Common myeloid progenitor, CD34-positive (primary cell): ENCODE data around the gene ADI1.
A peak's percentile ranks its signal among the peaks of the same experiment; 100 is the strongest.

Experiments used
- CTCF ChIA-PET: fragments of 350-600 bp; sonication (Branson Sonifier 250); formaldehyde crosslinking; loops from one replicate; lab custom pipeline; 2021; ENCODE audit warnings: antibody characterized with exemption; lab: Charles Lee
- POLR2A ChIA-PET: fragments of 350-600 bp; sonication (Branson Sonifier 250); formaldehyde crosslinking; loops from one replicate; lab custom pipeline; 2021; ENCODE audit warnings: antibody characterized with exemption; lab: Charles Lee
- DNase-seq, 3 donors: peaks; one replicate each; pipeline versions ENCODE4 v3.0.0 to v3.0.0-alpha.2; 2013
- H3K27ac ChIP-seq, 2 experiments: 1 replicate in 1 of 2; 2 replicates in 1 of 2; pipeline ENCODE4 v1.7.0; 2013; ENCODE audit warnings: inconsistent platforms in 2 of 2, low read length in 2 of 2, mild to moderate bottlenecking in 2 of 2, low read depth in 1 of 2, moderate library complexity in 1 of 2; ENCODE audit not compliant: severe bottlenecking in 2 of 2, insufficient read depth in 1 of 2, poor library complexity in 1 of 2
- H3K27me3 ChIP-seq, 5 experiments: replicated peaks in 2 of 5; 1 replicate in 3 of 5; 2 replicates in 2 of 5; pipeline versions ENCODE4 v1.6.1 to v1.7.0; 2013; ENCODE audit warnings: low read length in 4 of 5, mild to moderate bottlenecking in 2 of 5, moderate library complexity in 2 of 5, inconsistent platforms in 1 of 5; ENCODE audit not compliant: insufficient read depth in 5 of 5, control insufficient read depth in 4 of 5
- H3K36me3 ChIP-seq, 4 experiments: 1 replicate in 2 of 4; 2 replicates in 2 of 4; pipeline versions ENCODE4 v1.6.1 to v1.7.0; 2013; ENCODE audit warnings: low read length in 3 of 4, control low read depth in 1 of 4, mild to moderate bottlenecking in 1 of 4; ENCODE audit not compliant: control insufficient read depth in 4 of 4, insufficient read depth in 4 of 4
- H3K4me1 ChIP-seq, 4 experiments: 1 replicate in 3 of 4; 2 replicates in 1 of 4; pipeline versions ENCODE4 v1.6.1 to v1.7.1; 2013; ENCODE audit warnings: low read length in 3 of 4, mild to moderate bottlenecking in 3 of 4, control low read depth in 1 of 4, inconsistent platforms in 1 of 4, moderate library complexity in 1 of 4; ENCODE audit not compliant: control insufficient read depth in 4 of 4, insufficient read depth in 4 of 4; ENCODE audit errors: control extremely low read depth in 1 of 4
- H3K4me3 ChIP-seq, 7 experiments: 1 replicate in 4 of 7; 2 replicates in 3 of 7; pipeline versions ENCODE4 v1.5.1 to v1.7.0; 2013; ENCODE audit warnings: mild to moderate bottlenecking in 7 of 7, low read length in 6 of 7, moderate library complexity in 6 of 7, inconsistent platforms in 2 of 7, low read depth in 2 of 7, control low read depth in 1 of 7; ENCODE audit not compliant: insufficient read depth in 4 of 7, control insufficient read depth in 1 of 7; ENCODE audit errors: extremely low read depth in 1 of 7
- H3K9me3 ChIP-seq, 5 experiments: 1 replicate in 4 of 5; 2 replicates in 1 of 5; pipeline versions ENCODE4 v1.6.1 to v1.7.1; 2013; ENCODE audit warnings: low read length in 4 of 5, mild to moderate bottlenecking in 2 of 5, inconsistent platforms in 1 of 5, low read depth in 1 of 5, moderate library complexity in 1 of 5; ENCODE audit not compliant: control insufficient read depth in 4 of 5, insufficient read depth in 2 of 5; ENCODE audit errors: control extremely low read depth in 1 of 5
- WGBS: methylation state at CpG from one replicate; pipeline ENCODE4 v1.1.5; 2013; ENCODE audit not compliant: insufficient coverage; 5-methylcytosine and 5-hydroxymethylcytosine counted together

Gene ADI1

GRCh38 chr2:3529316-3530025 lies 10.1 kb upstream of the ADI1 start:
- ChIA-PET CTCF (no interaction called here), POLR2A (no interaction called here)
- no peak for DNase-seq
- WGBS = 97% methylated on average over 14 of the region's 24 CpGs
- Histone ChIP-seq H3K27me3 (no peaks in the 10 kb centered on the region), H3K36me3 (peaks cover 0 to 4% (median 1%) of the 10 kb centered on the region in 4 experiments), H3K27ac (no peak overlapping the region), H3K4me1 (no peaks in the 10 kb centered on the region), H3K9me3 (peaks cover 0 to 2% (median 0%) of the 10 kb centered on the region in 5 experiments), H3K4me3 (no peak overlapping the region)

- H3K4me1 ChIP-seq = peaks cover 0 to 9% (median 4%) of the 10 kb centered on the region in 4 experiments
- no peaks in the 10 kb centered on the region for H3K9me3 ChIP-seq
- H3K27ac ChIP-seq = no peak overlapping the region
- H3K36me3 ChIP-seq = peaks cover 0 to 4% (median 0%) of the 10 kb centered on the region in 4 experiments
- ChIA-PET CTCF (no interaction called here), POLR2A (no interaction called here)
- 95% methylated on average over 33 of the region's 40 CpGs for WGBS
- DNase-seq = peak in 2 of 3 donors; percentile 5 to 36
- H3K4me3 ChIP-seq = no peak overlapping the region
- no peaks in the 10 kb centered on the region for H3K27me3 ChIP-seq
Measured at GRCh38 chr2:3527886-3528785, 8.8 kb upstream of the ADI1 start.

DNA sequence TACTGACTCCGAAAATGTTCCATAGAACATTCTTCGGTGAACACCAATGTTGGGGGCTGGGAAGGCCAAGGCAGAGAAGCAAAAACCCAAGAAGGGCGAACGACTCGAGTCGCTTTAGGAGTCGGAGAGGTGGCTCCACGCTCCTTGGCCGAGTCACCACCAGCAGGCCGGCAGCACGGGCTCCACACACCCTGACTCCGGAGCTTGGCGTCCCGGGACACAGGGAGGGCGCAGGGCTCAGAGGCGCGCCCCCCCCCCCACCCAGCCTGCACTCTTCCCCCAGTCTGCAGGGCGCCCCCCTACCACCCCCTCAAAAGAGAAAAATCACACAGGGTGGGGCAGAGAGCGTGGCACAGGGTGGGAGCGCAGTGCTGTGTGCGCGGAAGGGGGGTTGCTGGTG lies 7.5 kb upstream of the ADI1 start:
- POLR2A ChIA-PET = no interaction called here
- no peak overlapping the region for H3K27ac ChIP-seq
- H3K36me3 ChIP-seq = no peaks in the 10 kb centered on the region
- CTCF ChIA-PET = interaction anchor here (0.9 kb wide), 1 partner anchor 17 kb away, joined by 3 read pairs; no protein-coding TSS in a partner anchor
- H3K27me3 ChIP-seq = no peaks in the 10 kb centered on the region
- WGBS = 96% methylated on average over 11 of the region's 22 CpGs
- peaks cover 0 to 9% (median 4%) of the 10 kb centered on the region in 4 experiments for H3K4me1 ChIP-seq
- DNase-seq = no peak
- H3K4me3 ChIP-seq = no peak overlapping the region
- H3K9me3 ChIP-seq = no peaks in the 10 kb centered on the region

DNA sequence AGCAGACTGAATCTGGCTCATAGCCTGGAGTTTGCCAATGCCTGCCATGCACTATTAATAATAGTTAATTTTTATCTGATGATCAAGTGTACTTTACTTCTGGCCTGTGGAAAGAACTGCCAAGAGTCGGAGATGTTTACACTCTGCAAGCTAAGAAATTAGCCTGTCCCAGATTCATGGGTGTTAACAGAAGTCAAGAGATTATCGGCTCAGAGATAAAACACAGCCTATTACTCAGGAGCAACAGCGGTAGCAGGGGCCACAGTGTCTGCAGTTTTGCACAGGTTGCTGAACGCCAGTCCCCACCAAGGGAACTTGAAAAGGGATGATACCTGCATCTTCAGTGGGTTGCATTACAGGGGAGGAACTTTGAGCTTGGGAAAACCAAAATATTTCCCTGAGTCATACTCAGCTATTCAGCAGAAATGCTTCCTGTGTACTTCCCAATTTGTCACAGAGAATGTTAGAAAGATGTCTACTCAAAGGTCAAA lies 4.3 kb upstream of the ADI1 start:
- ChIA-PET POLR2A (no interaction called here), CTCF (interaction anchor here (0.9 to 1.2 kb wide), 3 partner anchors 12 to 57 kb away, joined by 3 to 4 read pairs (median 3); partner anchors contain the start of gene RPS7)
- no peak overlapping the region for H3K4me3 ChIP-seq
- H3K27ac ChIP-seq = no peak overlapping the region
- H3K27me3 ChIP-seq = no peaks in the 10 kb centered on the region
- WGBS = 78% methylated on average over 4 of the region's 4 CpGs
- no peaks in the 10 kb centered on the region for H3K9me3 ChIP-seq
- H3K36me3 ChIP-seq = no peaks in the 10 kb centered on the region
- no peak for DNase-seq
- H3K4me1 ChIP-seq = peaks cover 8 to 28% (median 18%) of the 10 kb centered on the region in 4 experiments

- no peaks in the 10 kb centered on the region for H3K36me3 ChIP-seq
- H3K4me1 ChIP-seq = peaks cover 10 to 34% (median 21%) of the 10 kb centered on the region in 4 experiments
- H3K9me3 ChIP-seq = no peaks in the 10 kb centered on the region
- ChIA-PET POLR2A (no interaction called here), CTCF (interaction anchor here (1.0 kb wide), 1 partner anchor 58 kb away, joined by 3 read pairs; no protein-coding TSS in a partner anchor)
- DNase-seq = no peak
- WGBS = 91% methylated on average over 12 of the region's 13 CpGs
- H3K27me3 ChIP-seq = no peaks in the 10 kb centered on the region
- H3K27ac ChIP-seq = peak overlapping the region in 1 of 2 experiments; percentile 18
- no peak overlapping the region for H3K4me3 ChIP-seq
Measured at GRCh38 chr2:3522961-3523421, 3.7 kb upstream of the ADI1 start.

DNA sequence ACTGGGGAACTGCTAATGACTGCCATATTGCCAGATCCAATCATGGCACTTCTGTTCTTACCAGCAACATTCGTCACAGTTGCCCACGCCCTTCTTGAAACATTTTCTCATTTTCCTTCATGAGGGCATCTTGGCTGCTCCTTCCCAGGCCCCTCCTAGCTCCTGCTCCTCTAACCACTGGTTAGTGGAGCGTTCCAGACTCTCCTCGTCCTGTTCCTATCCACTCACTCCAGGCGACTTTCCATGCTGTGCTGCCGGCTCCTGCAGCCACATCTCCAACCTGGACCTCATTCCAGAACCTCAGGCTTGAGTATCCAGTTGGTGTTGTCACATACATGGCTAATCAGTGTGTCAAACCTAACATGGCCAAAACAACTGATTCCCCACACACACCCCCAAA lies 1.3 kb upstream of the ADI1 start:
- Histone ChIP-seq H3K27ac (no peak overlapping the region), H3K36me3 (peaks cover 0 to 3% (median 0%) of the 10 kb centered on the region in 4 experiments), H3K9me3 (peaks cover 0 to 4% (median 0%) of the 10 kb centered on the region in 5 experiments), H3K27me3 (no peaks in the 10 kb centered on the region), H3K4me3 (peak overlapping the region in 2 of 7 experiments; percentile 88), H3K4me1 (peaks cover 14 to 34% (median 26%) of the 10 kb centered on the region in 4 experiments)
- ChIA-PET CTCF (interaction anchor here (1.2 to 1.8 kb wide), 2 partner anchors 33 to 34 kb away, joined by 3 read pairs; no protein-coding TSS in a partner anchor), POLR2A (no interaction called here)
- WGBS = 98% methylated on average over 6 of the region's 6 CpGs
- no peak for DNase-seq
